Thyroid gland (tissue), 4 donors: ENCODE results near the gene PAMR1. TPM values are rescaled to one million over a fixed set of nuclear protein-coding genes. Genes with fewer than 3 reads are reported as not detected.

Experiments
- DNase-seq, 2 donors: peaks; one replicate each; pipeline ENCODE4 v3.0.0-alpha.2; 2019
- H3K27ac ChIP-seq, 3 donors: fragments of 200-600 bp; sonication (generic); 1 replicate in 2 of 3; 2 replicates in 1 of 3; pipeline ENCODE4 v1.5.1; 2016 to 2019; ENCODE audit warnings: mild to moderate bottlenecking in 1 of 3, moderate library complexity in 1 of 3
- H3K27me3 ChIP-seq: fragments of 200-600 bp; sonication (generic); one replicate; pipeline ENCODE4 v1.5.1; 2019
- H3K36me3 ChIP-seq, 2 donors: fragments of 200-600 bp; sonication (generic); one replicate each; pipeline ENCODE4 v1.5.1; 2016 to 2019
- H3K4me1 ChIP-seq, 2 donors: fragments of 200-600 bp; sonication (generic); one replicate each; pipeline ENCODE4 v1.5.1; 2017 to 2019
- H3K4me3 ChIP-seq, 3 donors: fragments of 200-600 bp; sonication (generic); replicated peaks in 1 of 3; 1 replicate in 2 of 3; 2 replicates in 1 of 3; pipeline ENCODE4 v1.5.1; 2016; ENCODE audit warnings: mild to moderate bottlenecking in 1 of 3
- H3K9me3 ChIP-seq: fragments of 200-600 bp; sonication (generic); one replicate; pipeline ENCODE4 v1.5.1; 2017
- POLR2A ChIP-seq, 2 donors: fragments of 450-650 bp; IDR thresholded peaks; one replicate each; pipeline ENCODE4 v1.6.1; 2017; ENCODE audit warnings: antibody characterized with exemption in 2 of 2, mild to moderate bottlenecking in 2 of 2, moderate library complexity in 1 of 2
- WGBS, 2 donors: methylation state at CpG; one replicate each; pipeline ENCODE4 v1.1.5; 2017; 5-methylcytosine and 5-hydroxymethylcytosine counted together
- intact Hi-C: fragments of 100-400 bp; cut with DNase I; formaldehyde crosslinking; loops from one replicate; pipeline ENCODE4 v1.15.1; 2023
- total RNA-seq, 4 donors: library from RNA; depleted of rRNA; stranded (reverse); fragments of >200 nt; gene quantifications; one replicate each; pipeline ENCODE4 v1.2.3, GENCODE V29; 2016
- TF ChIP-seq, protein P1 (sequence below), 6 experiments: fragments of 200-600 bp in 3 of 6; fragments of 450-650 bp in 3 of 6; sonication (generic) in 3 of 6; IDR thresholded peaks; one replicate each; pipeline ENCODE4 v1.5.1; 2016 to 2019; ENCODE audit warnings: antibody characterized with exemption in 6 of 6, mild to moderate bottlenecking in 2 of 6, inconsistent platforms in 1 of 6, moderate library complexity in 1 of 6

The PAMR1 gene
- total RNA-seq, 4 donors from 2014 or later: 1.2 to 16.4 (median 4.3) TPM

DNA sequence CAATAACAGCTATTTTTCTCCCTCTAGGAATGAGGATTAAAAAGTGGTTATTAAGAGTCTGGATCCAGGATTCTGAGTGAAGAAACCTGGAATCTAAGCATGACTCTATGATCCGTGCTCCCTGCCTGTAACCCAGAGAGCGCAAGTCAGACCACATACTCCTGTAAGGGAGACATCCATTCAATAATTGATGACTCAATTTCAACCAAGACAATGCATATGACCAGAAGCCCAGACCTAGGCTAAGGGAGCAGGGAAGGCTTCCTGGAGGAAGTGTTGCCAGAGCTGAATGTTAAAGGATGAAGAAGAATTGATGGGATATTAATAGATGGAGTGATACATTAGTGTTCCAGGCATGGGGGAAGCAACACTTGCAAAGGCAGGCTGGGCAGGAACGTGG is 13.8 kb upstream of the PAMR1 start:
- Histone ChIP-seq H3K4me1 (no peaks in the 10 kb centered on the region), H3K36me3 (no peaks in the 10 kb centered on the region), H3K9me3 (no peaks in the 10 kb centered on the region), H3K27ac (no peak overlapping the region), H3K4me3 (no peak overlapping the region), H3K27me3 (no peaks in the 10 kb centered on the region)
- intact Hi-C loops: no loop called here
- TF ChIP-seq, protein P1, sequence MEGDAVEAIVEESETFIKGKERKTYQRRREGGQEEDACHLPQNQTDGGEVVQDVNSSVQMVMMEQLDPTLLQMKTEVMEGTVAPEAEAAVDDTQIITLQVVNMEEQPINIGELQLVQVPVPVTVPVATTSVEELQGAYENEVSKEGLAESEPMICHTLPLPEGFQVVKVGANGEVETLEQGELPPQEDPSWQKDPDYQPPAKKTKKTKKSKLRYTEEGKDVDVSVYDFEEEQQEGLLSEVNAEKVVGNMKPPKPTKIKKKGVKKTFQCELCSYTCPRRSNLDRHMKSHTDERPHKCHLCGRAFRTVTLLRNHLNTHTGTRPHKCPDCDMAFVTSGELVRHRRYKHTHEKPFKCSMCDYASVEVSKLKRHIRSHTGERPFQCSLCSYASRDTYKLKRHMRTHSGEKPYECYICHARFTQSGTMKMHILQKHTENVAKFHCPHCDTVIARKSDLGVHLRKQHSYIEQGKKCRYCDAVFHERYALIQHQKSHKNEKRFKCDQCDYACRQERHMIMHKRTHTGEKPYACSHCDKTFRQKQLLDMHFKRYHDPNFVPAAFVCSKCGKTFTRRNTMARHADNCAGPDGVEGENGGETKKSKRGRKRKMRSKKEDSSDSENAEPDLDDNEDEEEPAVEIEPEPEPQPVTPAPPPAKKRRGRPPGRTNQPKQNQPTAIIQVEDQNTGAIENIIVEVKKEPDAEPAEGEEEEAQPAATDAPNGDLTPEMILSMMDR (IDR thresholded peaks at IDR 0.05): no peak
- TF ChIP-seq POLR2A (IDR thresholded peaks at IDR 0.05): no peak
- WGBS, 2 donors: 75 to 76% methylated on average over 3 of the region's 3 CpGs
- no peak for DNase-seq

DNA sequence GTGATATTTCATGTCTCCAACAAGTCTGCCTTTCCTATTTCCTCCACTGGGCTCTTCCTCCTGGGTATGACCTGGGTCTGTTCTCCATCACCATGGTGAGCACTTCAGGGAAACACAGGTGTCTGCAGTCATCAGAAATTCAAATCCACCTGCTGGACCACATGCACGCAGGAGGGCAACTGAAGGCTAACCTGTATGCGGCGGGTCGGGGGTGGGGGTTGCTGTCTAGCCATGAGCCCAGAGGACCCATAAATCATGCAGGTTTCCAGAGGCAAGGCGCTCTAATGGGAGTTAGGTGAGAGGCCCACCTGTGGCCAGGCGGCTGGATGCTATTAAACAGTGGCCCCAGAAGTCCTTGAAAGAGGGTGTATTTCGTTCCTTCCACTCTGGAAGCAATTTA is 11.1 kb upstream of the PAMR1 start:
- Histone ChIP-seq H3K9me3 (no peaks in the 10 kb centered on the region), H3K4me3 (no peak overlapping the region), H3K27ac (no peak overlapping the region), H3K4me1 (no peaks in the 10 kb centered on the region), H3K36me3 (no peaks in the 10 kb centered on the region), H3K27me3 (no peaks in the 10 kb centered on the region)
- no peak for TF ChIP-seq POLR2A (IDR thresholded peaks at IDR 0.05)
- TF ChIP-seq, protein P1 (IDR thresholded peaks at IDR 0.05): no peak
- no peak for DNase-seq
- WGBS, 2 donors: 93 to 94% methylated on average over 4 to 7 of the region's 7 CpGs
- intact Hi-C loops: no loop called here

DNA sequence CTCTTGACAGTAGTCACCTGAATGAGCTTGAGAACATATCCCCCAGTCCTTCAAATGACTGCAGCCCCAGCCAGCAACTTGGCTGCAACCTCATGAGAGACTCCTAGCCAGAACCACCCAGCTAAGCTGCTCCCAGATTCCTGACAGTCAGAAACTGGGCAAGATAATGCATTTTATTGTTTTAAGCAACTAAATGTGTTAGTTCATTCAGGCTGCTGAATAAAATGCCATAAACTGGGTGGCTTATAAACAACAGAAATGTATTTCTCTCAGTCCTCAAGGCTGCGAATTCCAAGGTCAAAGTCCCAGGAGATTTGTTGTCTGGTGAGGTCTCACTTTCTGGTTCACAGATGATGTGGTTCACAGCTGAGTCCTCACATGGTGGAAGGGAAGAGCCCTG is 5.8 kb upstream of the PAMR1 start:
- TF ChIP-seq, protein P1 (IDR thresholded peaks at IDR 0.05): no peak
- TF ChIP-seq POLR2A (IDR thresholded peaks at IDR 0.05): no peak
- no peaks in the 10 kb centered on the region for H3K9me3 ChIP-seq
- WGBS, 2 donors: 84 to 91% methylated on average over 1 of the region's 1 CpG
- H3K27ac ChIP-seq: no peak overlapping the region
- H3K36me3 ChIP-seq: no peaks in the 10 kb centered on the region
- H3K27me3 ChIP-seq: no peaks in the 10 kb centered on the region
- no peaks in the 10 kb centered on the region for H3K4me1 ChIP-seq
- H3K4me3 ChIP-seq: no peak overlapping the region
- intact Hi-C loops: no loop called here
- DNase-seq: no peak

DNA sequence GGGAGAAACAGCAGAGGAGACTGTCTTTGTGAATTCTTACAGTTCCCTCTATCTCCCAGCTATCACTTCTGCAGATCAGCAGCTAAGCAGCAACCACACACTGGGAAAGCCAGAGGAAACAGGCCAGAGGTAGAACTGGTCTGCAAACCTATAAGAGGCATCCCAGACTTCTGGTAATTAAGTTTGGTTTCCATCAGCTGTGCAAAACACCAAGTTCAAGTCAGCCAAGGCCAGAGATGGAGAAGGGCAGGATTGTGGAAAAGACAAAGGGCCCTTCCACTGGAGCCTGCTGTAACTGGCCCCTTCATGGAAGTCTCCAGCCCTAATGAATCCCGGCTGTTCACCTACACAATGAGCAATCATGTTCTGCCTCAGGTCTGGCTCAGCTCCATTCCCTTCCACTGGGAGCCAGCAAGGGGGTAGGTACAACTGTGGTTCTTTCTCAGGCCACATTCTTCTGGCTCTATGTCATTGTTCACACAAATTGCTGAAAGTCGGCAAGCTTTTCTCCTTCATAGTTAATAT is 4.6 kb upstream of the PAMR1 start:
- TF ChIP-seq, protein P1 (IDR thresholded peaks at IDR 0.05): no peak
- TF ChIP-seq POLR2A (IDR thresholded peaks at IDR 0.05): no peak

DNA sequence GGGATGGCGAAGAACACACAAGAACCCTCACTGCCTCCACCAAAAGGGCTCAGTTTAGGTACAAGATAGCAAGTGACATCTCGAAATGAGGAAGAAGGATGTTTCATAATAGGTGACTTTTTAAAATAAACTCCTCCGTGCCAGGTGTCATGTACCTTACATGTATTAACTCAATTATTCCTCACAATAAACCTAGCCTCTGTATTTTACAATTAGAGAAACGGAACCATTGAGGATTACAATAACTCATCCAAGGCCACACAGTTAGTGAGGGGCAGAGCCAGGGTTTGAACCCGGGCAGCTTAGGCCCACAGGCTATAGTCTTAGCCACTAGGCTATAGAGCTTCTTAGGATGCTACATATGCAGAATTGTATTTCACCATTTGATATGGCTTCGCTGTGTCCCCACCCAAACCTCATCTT is 965 bp upstream of the PAMR1 start:
- no peak for TF ChIP-seq POLR2A (IDR thresholded peaks at IDR 0.05)
- TF ChIP-seq, protein P1 (IDR thresholded peaks at IDR 0.05): no peak
- H3K4me3 ChIP-seq: no peak overlapping the region
- no peak overlapping the region for H3K27ac ChIP-seq
- peaks cover 6% of the 10 kb centered on the region in 2 donors for H3K4me1 ChIP-seq
- H3K36me3 ChIP-seq: no peaks in the 10 kb centered on the region
- no peaks in the 10 kb centered on the region for H3K9me3 ChIP-seq
- no peak for DNase-seq
- intact Hi-C loops: no loop called here
- WGBS, 2 donors: 58 to 92% methylated on average over 6 of the region's 6 CpGs
- H3K27me3 ChIP-seq: no peaks in the 10 kb centered on the region

More for the DNA sequence above, 4.6 kb upstream of the PAMR1 start:
- H3K27me3 ChIP-seq: no peaks in the 10 kb centered on the region
- H3K4me3 ChIP-seq: no peak overlapping the region
- no peak overlapping the region for H3K27ac ChIP-seq
- H3K4me1 ChIP-seq: peaks cover 6% of the 10 kb centered on the region in 2 donors
- H3K36me3 ChIP-seq: no peaks in the 10 kb centered on the region
- no peaks in the 10 kb centered on the region for H3K9me3 ChIP-seq
- intact Hi-C loops: no loop called here
- no peak for DNase-seq
- whole genome bisulfite sequencing, 2 donors: 76 to 82% methylated on average over 2 of the region's 2 CpGs
